ENCODE data around the gene FARS2. TPM values are rescaled to one million over a fixed set of nuclear protein-coding genes. Genes with fewer than 3 reads are reported as not detected.

The FARS2 gene
- total and polyA plus RNA-seq, 7 experiments from 2014 or later, result 16.2 to 28.1 (median 20.8) TPM

DNA sequence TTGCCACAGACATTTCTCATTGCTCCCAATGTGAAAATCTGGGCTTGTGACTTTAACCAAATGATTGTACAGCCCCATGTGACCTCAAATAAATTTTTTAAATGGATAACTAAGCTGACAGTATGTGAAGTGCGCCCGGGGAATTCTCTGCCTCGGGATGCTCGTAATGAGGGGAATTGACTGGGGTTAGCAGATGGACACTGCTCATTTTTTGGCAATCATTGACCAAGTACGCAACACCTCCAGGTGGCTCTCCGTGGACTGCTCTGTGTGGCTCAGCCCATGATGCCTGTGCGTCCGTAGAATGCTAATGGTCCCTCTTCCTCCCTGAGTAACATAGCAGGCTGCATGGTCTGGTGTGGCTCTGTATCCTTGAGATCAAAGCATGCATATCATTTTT lies 42.4 kb downstream of the FARS2 start:
- ATAC-seq (no peak), DNase-seq (no peak)
- Histone ChIP-seq H3K27me3 (ENCODE audit: control insufficient read depth in 2 of 2, insufficient read depth in 2 of 2, low read length in 2 of 2) (no peaks in the 10 kb centered on the region), H3K9me3 (ENCODE audit: control insufficient read depth in 2 of 3, low read length in 3 of 3) (no peaks in the 10 kb centered on the region), H3K4me1 (ENCODE audit: control insufficient read depth in 2 of 2, insufficient read depth in 2 of 2, low read length in 2 of 2) (peaks cover 5 to 13% of the 10 kb centered on the region in 2 donors), H3K36me3 (ENCODE audit: control insufficient read depth in 2 of 3, insufficient read depth in 3 of 3, low read length in 3 of 3) (peaks cover 0 to 4% (median 0%) of the 10 kb centered on the region in 3 experiments), H3K27ac (ENCODE audit: low read depth, low read length) (no peak overlapping the region), H3K4me3 (ENCODE audit: low read length) (no peak overlapping the region)
- Mint-ChIP-seq H3K4me3 (no peak overlapping the region), H3K27ac (no peak overlapping the region), H3K9me3 (peaks cover 0 to 2% (median 0%) of the 10 kb centered on the region in 11 donors), H3K27me3 (no peaks in the 10 kb centered on the region), H3K4me1 (peaks cover 20 to 56% (median 42%) of the 10 kb centered on the region in 7 donors), H3K36me3 (peaks cover 0 to 17% (median 3%) of the 10 kb centered on the region in 5 donors)
- intact Hi-C loops (cut with micrococcal nuclease), result loop anchor here (1.0 to 10.0 kb wide), 4 partner anchors 43 to 1244 kb away; partner anchors contain the start of gene LYRM4 (in 2 of the 2)
- CTCF ChIA-PET, result interaction anchor here (1.4 to 3.5 kb wide), 3 partner anchors 157 to 1242 kb away, joined by 5 to 28 read pairs (median 7); no protein-coding TSS in a partner anchor
- POLR2A ChIA-PET, result no interaction called here

GRCh38 chr6:5305968-5306626 lies 44.8 kb downstream of the FARS2 start:
- no peak overlapping the region for H3K4me3 ChIP-seq (ENCODE audit: low read length)
- Mint-ChIP-seq H3K4me1 (peaks cover 16 to 40% (median 30%) of the 10 kb centered on the region in 7 donors), H3K9me3 (peaks cover 0 to 2% (median 0%) of the 10 kb centered on the region in 11 donors), H3K27me3 (no peaks in the 10 kb centered on the region), H3K27ac (no peak overlapping the region), H3K4me3 (no peak overlapping the region), H3K36me3 (peaks cover 0 to 21% (median 3%) of the 10 kb centered on the region in 5 donors)
- no peaks in the 10 kb centered on the region for H3K27me3 ChIP-seq (ENCODE audit: control insufficient read depth in 2 of 2, insufficient read depth in 2 of 2, low read length in 2 of 2)
- intact Hi-C loops (cut with micrococcal nuclease), result loop anchor here in 1 of 2 donors (10.0 kb wide), 1 partner anchor 91 kb away; no protein-coding TSS in a partner anchor
- peaks cover 0 to 4% (median 0%) of the 10 kb centered on the region in 3 experiments for H3K36me3 ChIP-seq (ENCODE audit: control insufficient read depth in 2 of 3, insufficient read depth in 3 of 3, low read length in 3 of 3)
- no peak for DNase-seq
- no peaks in the 10 kb centered on the region for H3K9me3 ChIP-seq (ENCODE audit: control insufficient read depth in 2 of 3, low read length in 3 of 3)
- ChIA-PET CTCF (interaction anchor here (1.5 kb wide), 1 partner anchor 162 kb away, joined by 9 read pairs; no protein-coding TSS in a partner anchor), POLR2A (no interaction called here)
- peaks cover 5 to 13% of the 10 kb centered on the region in 2 donors for H3K4me1 ChIP-seq (ENCODE audit: control insufficient read depth in 2 of 2, insufficient read depth in 2 of 2, low read length in 2 of 2)
- H3K27ac ChIP-seq (ENCODE audit: low read depth, low read length), result no peak overlapping the region
- ATAC-seq, result no peak

DNA sequence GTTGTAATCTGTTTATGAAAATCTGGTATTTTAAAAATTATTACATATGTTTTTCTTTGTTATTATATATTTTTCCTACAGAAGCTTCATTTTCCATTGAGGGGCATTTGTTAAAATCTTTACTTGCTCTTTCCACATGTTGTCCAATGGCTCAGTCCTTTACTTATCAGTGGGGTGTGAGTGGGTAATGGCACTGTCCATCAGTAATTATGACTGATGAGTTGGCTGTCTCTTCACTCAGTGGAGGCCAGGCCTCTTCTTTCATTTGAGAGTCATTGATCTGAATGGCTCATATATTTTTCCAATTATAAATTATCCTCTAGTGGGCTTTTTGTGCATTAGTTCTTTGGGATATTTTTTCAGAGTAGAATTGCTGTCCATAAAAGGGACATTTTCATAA lies 45.7 kb downstream of the FARS2 start:
- no peaks in the 10 kb centered on the region for H3K27me3 Mint-ChIP-seq
- peaks cover 0 to 2% (median 0%) of the 10 kb centered on the region in 11 donors for H3K9me3 Mint-ChIP-seq

GRCh38 chr6:5308066-5308465 lies 46.8 kb downstream of the FARS2 start:
- Histone ChIP-seq H3K27me3 (ENCODE audit: control insufficient read depth in 2 of 2, insufficient read depth in 2 of 2, low read length in 2 of 2) (no peaks in the 10 kb centered on the region), H3K9me3 (ENCODE audit: control insufficient read depth in 2 of 3, low read length in 3 of 3) (no peaks in the 10 kb centered on the region), H3K27ac (ENCODE audit: low read depth, low read length) (no peak overlapping the region), H3K4me3 (ENCODE audit: low read length) (no peak overlapping the region), H3K4me1 (ENCODE audit: control insufficient read depth in 2 of 2, insufficient read depth in 2 of 2, low read length in 2 of 2) (peaks cover 0 to 3% of the 10 kb centered on the region in 2 donors), H3K36me3 (ENCODE audit: control insufficient read depth in 2 of 3, insufficient read depth in 3 of 3, low read length in 3 of 3) (peaks cover 0 to 4% (median 0%) of the 10 kb centered on the region in 3 experiments)
- DNase-seq, result no peak
- H3K27me3 Mint-ChIP-seq, result no peaks in the 10 kb centered on the region
- intact Hi-C loops (cut with micrococcal nuclease), result loop anchor here in 1 of 2 donors (10.0 kb wide), 1 partner anchor 93 kb away; no protein-coding TSS in a partner anchor
- H3K4me3 Mint-ChIP-seq, result no peak overlapping the region
- H3K27ac Mint-ChIP-seq, result no peak overlapping the region
- peaks cover 0 to 2% (median 0%) of the 10 kb centered on the region in 11 donors for H3K9me3 Mint-ChIP-seq
- peaks cover 4 to 29% (median 13%) of the 10 kb centered on the region in 7 donors for H3K4me1 Mint-ChIP-seq
- ATAC-seq, result no peak
- POLR2A ChIA-PET, result no interaction called here
- CTCF ChIA-PET, result no interaction called here
- H3K36me3 Mint-ChIP-seq, result peaks cover 0 to 21% (median 3%) of the 10 kb centered on the region in 5 donors

More for the DNA sequence above, 45.7 kb downstream of the FARS2 start:
- POLR2A ChIA-PET, result no interaction called here
- Histone ChIP-seq H3K9me3 (ENCODE audit: control insufficient read depth in 2 of 3, low read length in 3 of 3) (no peaks in the 10 kb centered on the region), H3K27me3 (ENCODE audit: control insufficient read depth in 2 of 2, insufficient read depth in 2 of 2, low read length in 2 of 2) (no peaks in the 10 kb centered on the region), H3K36me3 (ENCODE audit: control insufficient read depth in 2 of 3, insufficient read depth in 3 of 3, low read length in 3 of 3) (peaks cover 0 to 4% (median 0%) of the 10 kb centered on the region in 3 experiments), H3K27ac (ENCODE audit: low read depth, low read length) (no peak overlapping the region), H3K4me3 (ENCODE audit: low read length) (no peak overlapping the region), H3K4me1 (ENCODE audit: control insufficient read depth in 2 of 2, insufficient read depth in 2 of 2, low read length in 2 of 2) (peaks cover 5 to 10% of the 10 kb centered on the region in 2 donors)
- ATAC-seq (no peak), DNase-seq (no peak)
- Mint-ChIP-seq H3K27ac (no peak overlapping the region), H3K36me3 (peaks cover 0 to 21% (median 3%) of the 10 kb centered on the region in 5 donors), H3K4me1 (peaks cover 12 to 33% (median 23%) of the 10 kb centered on the region in 7 donors), H3K4me3 (no peak overlapping the region)
- CTCF ChIA-PET, result no interaction called here
- intact Hi-C loops (cut with micrococcal nuclease), result loop anchor here in 1 of 2 donors (10.0 kb wide), 1 partner anchor 92 kb away; no protein-coding TSS in a partner anchor

DNA sequence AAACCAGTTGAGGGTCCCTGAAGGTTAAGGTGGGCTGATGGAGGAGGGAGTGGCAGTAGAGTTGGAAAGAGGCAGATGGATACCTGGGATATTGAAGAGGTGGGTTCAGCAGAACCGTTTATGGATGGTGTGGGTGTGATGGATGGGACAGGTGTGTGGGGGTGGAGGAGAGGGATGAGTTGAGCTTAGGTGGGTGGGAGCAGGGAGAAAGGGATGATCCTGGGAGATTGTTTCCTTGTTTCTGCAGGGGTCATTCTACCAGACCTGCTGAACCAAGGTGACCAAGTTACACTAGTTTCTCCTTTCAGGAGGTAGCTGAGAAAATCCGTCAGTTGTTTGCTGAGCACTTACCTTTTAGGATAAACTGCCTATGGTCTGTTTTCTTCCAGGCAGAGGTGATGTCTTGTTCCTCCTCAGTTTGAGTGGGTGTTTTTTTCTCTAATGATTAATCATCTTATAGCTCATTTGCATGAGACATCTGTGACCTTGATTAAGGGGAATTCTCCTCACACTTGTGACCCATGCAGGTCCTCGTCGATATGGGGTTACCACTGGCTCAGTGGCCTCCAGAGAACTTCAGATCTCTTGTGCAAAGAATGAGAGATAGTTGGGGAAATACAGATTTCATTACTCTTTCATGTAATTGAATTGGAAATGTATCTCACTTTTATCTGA lies 53.0 kb downstream of the FARS2 start:
- no peak overlapping the region for H3K27ac ChIP-seq (ENCODE audit: low read depth, low read length)
- no peak overlapping the region for H3K4me3 Mint-ChIP-seq
- H3K9me3 Mint-ChIP-seq, result no peaks in the 10 kb centered on the region
- peaks cover 0 to 39% (median 13%) of the 10 kb centered on the region in 7 donors for H3K4me1 Mint-ChIP-seq
- H3K4me1 ChIP-seq (ENCODE audit: control insufficient read depth in 2 of 2, insufficient read depth in 2 of 2, low read length in 2 of 2), result no peaks in the 10 kb centered on the region
- ATAC-seq, result no peak
- H3K27me3 ChIP-seq (ENCODE audit: control insufficient read depth in 2 of 2, insufficient read depth in 2 of 2, low read length in 2 of 2), result no peaks in the 10 kb centered on the region
- H3K27ac Mint-ChIP-seq, result peak overlapping the region in 1 of 9 donors; percentile 30
- no peaks in the 10 kb centered on the region for H3K27me3 Mint-ChIP-seq
- no peak for DNase-seq
- no peaks in the 10 kb centered on the region for H3K9me3 ChIP-seq (ENCODE audit: control insufficient read depth in 2 of 3, low read length in 3 of 3)
- peaks cover 0 to 12% (median 4%) of the 10 kb centered on the region in 5 donors for H3K36me3 Mint-ChIP-seq
- intact Hi-C loops (cut with micrococcal nuclease), result no loop called here
- POLR2A ChIA-PET, result no interaction called here
- H3K36me3 ChIP-seq (ENCODE audit: control insufficient read depth in 2 of 3, insufficient read depth in 3 of 3, low read length in 3 of 3), result no peaks in the 10 kb centered on the region
- CTCF ChIA-PET, result interaction anchor here (1.7 kb wide), 1 partner anchor 171 kb away, joined by 4 read pairs; no protein-coding TSS in a partner anchor
- no peak overlapping the region for H3K4me3 ChIP-seq (ENCODE audit: low read length)

DNA sequence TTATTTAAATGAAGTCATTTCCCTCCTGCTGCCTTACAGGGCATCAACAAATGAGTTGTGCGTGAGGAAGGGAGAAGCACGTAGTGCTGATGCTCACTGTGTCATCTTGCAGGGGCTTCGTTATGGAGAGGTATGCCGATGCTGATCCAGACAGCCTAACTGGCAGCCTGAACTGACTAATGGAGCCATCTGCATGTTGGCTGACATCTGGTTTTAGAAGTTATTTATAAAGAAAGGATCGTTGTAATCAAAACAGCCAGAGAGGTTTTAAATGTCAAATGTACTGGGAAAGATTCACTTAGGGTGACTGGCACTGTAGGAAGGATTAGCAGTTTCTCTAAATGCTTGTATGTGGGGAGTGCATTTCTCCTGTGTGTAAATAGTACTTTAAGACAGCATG lies 54.6 kb downstream of the FARS2 start:
- no peaks in the 10 kb centered on the region for H3K4me1 ChIP-seq (ENCODE audit: control insufficient read depth in 2 of 2, insufficient read depth in 2 of 2, low read length in 2 of 2)
- ATAC-seq (no peak), DNase-seq (no peak)
- Mint-ChIP-seq H3K27ac (no peak overlapping the region), H3K4me3 (no peak overlapping the region), H3K9me3 (no peaks in the 10 kb centered on the region), H3K27me3 (no peaks in the 10 kb centered on the region), H3K36me3 (peaks cover 0 to 16% (median 4%) of the 10 kb centered on the region in 5 donors), H3K4me1 (peaks cover 0 to 44% (median 24%) of the 10 kb centered on the region in 7 donors)
- no peak overlapping the region for H3K27ac ChIP-seq (ENCODE audit: low read depth, low read length)
- ChIA-PET CTCF (no interaction called here), POLR2A (no interaction called here)
- no peaks in the 10 kb centered on the region for H3K27me3 ChIP-seq (ENCODE audit: control insufficient read depth in 2 of 2, insufficient read depth in 2 of 2, low read length in 2 of 2)
- intact Hi-C loops (cut with micrococcal nuclease), result no loop called here
- no peak overlapping the region for H3K4me3 ChIP-seq (ENCODE audit: low read length)
- H3K36me3 ChIP-seq (ENCODE audit: control insufficient read depth in 2 of 3, insufficient read depth in 3 of 3, low read length in 3 of 3), result no peaks in the 10 kb centered on the region
- no peaks in the 10 kb centered on the region for H3K9me3 ChIP-seq (ENCODE audit: control insufficient read depth in 2 of 3, low read length in 3 of 3)

All from naive thymus-derived CD4-positive, alpha-beta T cell (primary cell).